Measurements from ENCODE around the gene HNF1B.

HNF1B gene

GRCh38 chr17:37731056-37731455 is 13.8 kb downstream of the HNF1B start:
- DNase-seq, result no peak

GRCh38 chr17:37729905-37730304 is 15.0 kb downstream of the HNF1B start:
- DNase-seq, result no peak

- no peak for DNase-seq
Observed at GRCh38 chr17:37726891-37727675, 17.8 kb downstream of the HNF1B start.

GRCh38 chr17:37726248-37726647 is 18.6 kb downstream of the HNF1B start:
- no peak for DNase-seq

- DNase-seq, result no peak
Observed at GRCh38 chr17:37725601-37726146, 19.2 kb downstream of the HNF1B start.

GRCh38 chr17:37725021-37725595 is 19.8 kb downstream of the HNF1B start:
- DNase-seq, result no peak

GRCh38 chr17:37720989-37721388 is 23.9 kb downstream of the HNF1B start:
- DNase-seq, result no peak

- DNase-seq, result no peak
Observed at GRCh38 chr17:37719866-37720265, 25.0 kb downstream of the HNF1B start.

- DNase-seq, result no peak
Observed at GRCh38 chr17:37718324-37719048, 26.4 kb downstream of the HNF1B start.

- DNase-seq, result no peak
Observed at GRCh38 chr17:37717627-37718323, 27.1 kb downstream of the HNF1B start.

GRCh38 chr17:37714897-37715296 is 30.0 kb downstream of the HNF1B start:
- no peak for DNase-seq

- DNase-seq, result no peak
Observed at GRCh38 chr17:37713624-37714023, 31.2 kb downstream of the HNF1B start.

GRCh38 chr17:37713028-37713431 is 31.8 kb downstream of the HNF1B start:
- no peak for DNase-seq

- DNase-seq, result no peak
Observed at GRCh38 chr17:37711113-37711512, 33.7 kb downstream of the HNF1B start.

GRCh38 chr17:37710344-37710886 is 34.4 kb downstream of the HNF1B start:
- no peak for DNase-seq

GRCh38 chr17:37708616-37709212 is 36.1 kb downstream of the HNF1B start:
- DNase-seq, result no peak

GRCh38 chr17:37708008-37708615 is 36.7 kb downstream of the HNF1B start:
- no peak for DNase-seq

- no peak for DNase-seq
Observed at GRCh38 chr17:37706446-37706845, 38.4 kb downstream of the HNF1B start.

- no peak for DNase-seq
Observed at GRCh38 chr17:37702598-37702997, 42.3 kb downstream of the HNF1B start.

GRCh38 chr17:37701496-37701898 is 43.4 kb downstream of the HNF1B start:
- peak; percentile 27 for DNase-seq

- no peak for DNase-seq
Observed at GRCh38 chr17:37700881-37701280, 44.0 kb downstream of the HNF1B start.

Data from activated CD8-positive, alpha-beta memory T cell treated with anti-CD3 and anti-CD28 coated beads, Interleukin-2, amount 50 U/mL, for 4 hours (primary cell).